ENCODE results near the gene LEFTY2. TPM values are rescaled to one million over a fixed set of nuclear protein-coding genes. Genes with fewer than 3 reads are reported as not detected.

Gene LEFTY2
- total and polyA plus RNA-seq, 2 donors (not counting 1 experiment from before 2014, with no cell fraction given) = 0.21 TPM; not detected in 1

DNA sequence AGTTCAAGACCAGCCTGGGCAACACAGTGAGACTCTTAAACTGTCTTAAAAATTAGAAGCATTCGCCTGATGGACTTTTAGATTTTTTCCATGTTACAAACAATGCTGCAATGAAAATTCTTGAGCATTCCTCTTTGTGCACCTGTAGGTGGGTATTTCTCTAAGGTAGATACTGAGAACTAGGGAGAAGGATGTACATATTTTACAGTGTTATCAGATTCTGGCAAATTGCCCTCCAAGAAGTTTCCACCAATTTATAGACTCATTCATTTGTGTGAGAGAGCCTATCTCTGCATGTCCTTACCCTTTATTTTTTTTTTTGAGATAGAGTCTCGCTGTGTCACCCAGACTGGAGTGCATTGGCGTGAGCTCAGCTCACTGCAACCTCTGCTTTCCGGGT lies 12.3 kb upstream of the LEFTY2 start:
- Histone ChIP-seq H3K4me1 (ENCODE audit: control insufficient read depth in 2 of 2, insufficient read depth in 2 of 2, low read length in 2 of 2) (no peaks in the 10 kb centered on the region), H3K9me3 (ENCODE audit: control extremely low read depth in 1 of 3, control insufficient read depth in 2 of 3, insufficient read depth in 1 of 3, low read length in 2 of 3) (no peaks in the 10 kb centered on the region), H3K36me3 (replicated peaks in 1 of 2; ENCODE audit: control extremely low read depth in 1 of 2, control insufficient read depth in 1 of 2, extremely low read depth in 1 of 2, insufficient read depth in 2 of 2, low read length in 1 of 2) (no peaks in the 10 kb centered on the region), H3K9ac (ENCODE audit: low read length) (no peak overlapping the region), H3K4me3 (ENCODE audit: control extremely low read depth in 1 of 5, extremely low read depth in 1 of 5, insufficient read depth in 1 of 5, low read depth in 2 of 5, low read length in 4 of 5) (no peak overlapping the region), H3K79me2 (ENCODE audit: control insufficient read depth, insufficient read depth, low read length) (no peaks in the 10 kb centered on the region), H3K4me2 (replicated peaks; ENCODE audit: low read depth, low read length, poor library complexity, severe bottlenecking) (no peak overlapping the region), H3K27ac (ENCODE audit: low read length in 2 of 2) (no peak overlapping the region), H4K20me1 (ENCODE audit: control insufficient read depth, insufficient read depth, low read length, poor library complexity, severe bottlenecking) (no peaks in the 10 kb centered on the region), H3K27me3 (replicated peaks in 1 of 4; ENCODE audit: control extremely low read depth in 1 of 4, control insufficient read depth in 3 of 4, insufficient read depth in 4 of 4, low read length in 3 of 4) (peaks cover 0 to 24% (median 6%) of the 10 kb centered on the region in 4 experiments), H2AFZ (ENCODE audit: insufficient read depth, low read depth, low read length, poor library complexity, severe bottlenecking) (no peak overlapping the region)
- H3K4me3 Mint-ChIP-seq = no peak overlapping the region
- ChIA-PET POLR2A (no interaction called here), CTCF (no interaction called here)
- no peak for ATAC-seq (ENCODE audit: low read depth)
- no peaks in the 10 kb centered on the region for H3K9me3 Mint-ChIP-seq (ENCODE audit: insufficient read depth)
- TF ChIP-seq, protein P1, sequence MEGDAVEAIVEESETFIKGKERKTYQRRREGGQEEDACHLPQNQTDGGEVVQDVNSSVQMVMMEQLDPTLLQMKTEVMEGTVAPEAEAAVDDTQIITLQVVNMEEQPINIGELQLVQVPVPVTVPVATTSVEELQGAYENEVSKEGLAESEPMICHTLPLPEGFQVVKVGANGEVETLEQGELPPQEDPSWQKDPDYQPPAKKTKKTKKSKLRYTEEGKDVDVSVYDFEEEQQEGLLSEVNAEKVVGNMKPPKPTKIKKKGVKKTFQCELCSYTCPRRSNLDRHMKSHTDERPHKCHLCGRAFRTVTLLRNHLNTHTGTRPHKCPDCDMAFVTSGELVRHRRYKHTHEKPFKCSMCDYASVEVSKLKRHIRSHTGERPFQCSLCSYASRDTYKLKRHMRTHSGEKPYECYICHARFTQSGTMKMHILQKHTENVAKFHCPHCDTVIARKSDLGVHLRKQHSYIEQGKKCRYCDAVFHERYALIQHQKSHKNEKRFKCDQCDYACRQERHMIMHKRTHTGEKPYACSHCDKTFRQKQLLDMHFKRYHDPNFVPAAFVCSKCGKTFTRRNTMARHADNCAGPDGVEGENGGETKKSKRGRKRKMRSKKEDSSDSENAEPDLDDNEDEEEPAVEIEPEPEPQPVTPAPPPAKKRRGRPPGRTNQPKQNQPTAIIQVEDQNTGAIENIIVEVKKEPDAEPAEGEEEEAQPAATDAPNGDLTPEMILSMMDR (IDR thresholded peaks at IDR 0.05) = no peak
- TF ChIP-seq EZH2 (IDR thresholded peaks at IDR 0.05; ENCODE audit: borderline replicate concordance, insufficient read depth, low read depth, low read length, poor library complexity, severe bottlenecking) = no peak
- H3K4me1 Mint-ChIP-seq = no peaks in the 10 kb centered on the region
- no peak for DNase-seq
- H3K27ac Mint-ChIP-seq = no peak overlapping the region
- H3K27me3 Mint-ChIP-seq = peaks cover 35% of the 10 kb centered on the region
- intact Hi-C loops (cut with micrococcal nuclease) = no loop called here
- no CpG with 5 or more reads among the region's 4 CpGs for WGBS (ENCODE audit: insufficient coverage)

DNA sequence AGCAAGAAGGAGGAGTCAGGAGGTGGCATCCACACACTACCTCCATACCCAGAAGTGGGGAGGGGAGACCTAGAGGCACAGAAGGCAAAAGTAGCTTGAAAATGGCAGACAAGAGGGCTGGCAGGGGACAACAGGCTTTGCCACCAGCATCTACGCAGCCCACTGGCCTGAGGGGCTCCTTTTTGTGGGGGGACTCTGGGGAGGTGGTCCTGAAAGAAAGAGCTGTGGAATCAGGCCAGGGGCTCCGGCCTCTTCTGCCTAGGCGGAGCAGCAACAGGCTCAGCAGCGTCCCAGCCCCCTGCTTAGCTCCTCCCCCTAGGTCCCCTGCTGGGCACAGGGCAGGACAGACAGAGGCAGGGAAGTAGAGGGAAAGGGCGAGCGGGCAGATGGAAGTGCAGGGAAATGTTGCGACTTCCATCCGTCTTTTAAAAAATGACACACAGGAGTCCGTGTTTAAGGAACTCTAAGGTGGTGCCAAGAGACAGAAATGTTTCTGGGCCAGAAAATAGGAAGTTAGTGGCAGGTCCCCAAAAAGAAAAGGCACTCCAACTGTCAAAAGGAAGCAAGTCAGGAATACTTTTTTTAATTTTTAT lies 10.0 kb upstream of the LEFTY2 start:
- ATAC-seq (ENCODE audit: low read depth) (no peak), DNase-seq (no peak)
- H3K27me3 Mint-ChIP-seq = peaks cover 44% of the 10 kb centered on the region
- Histone ChIP-seq H3K79me2 (ENCODE audit: control insufficient read depth, insufficient read depth, low read length) (no peaks in the 10 kb centered on the region), H3K36me3 (replicated peaks in 1 of 2; ENCODE audit: control extremely low read depth in 1 of 2, control insufficient read depth in 1 of 2, extremely low read depth in 1 of 2, insufficient read depth in 2 of 2, low read length in 1 of 2) (no peaks in the 10 kb centered on the region), H3K27me3 (replicated peaks in 1 of 4; ENCODE audit: control extremely low read depth in 1 of 4, control insufficient read depth in 3 of 4, insufficient read depth in 4 of 4, low read length in 3 of 4) (peaks cover 0 to 29% (median 6%) of the 10 kb centered on the region in 4 experiments), H3K9me3 (ENCODE audit: control extremely low read depth in 1 of 3, control insufficient read depth in 2 of 3, insufficient read depth in 1 of 3, low read length in 2 of 3) (no peaks in the 10 kb centered on the region), H3K4me2 (replicated peaks; ENCODE audit: low read depth, low read length, poor library complexity, severe bottlenecking) (no peak overlapping the region), H3K27ac (ENCODE audit: low read length in 2 of 2) (no peak overlapping the region), H4K20me1 (ENCODE audit: control insufficient read depth, insufficient read depth, low read length, poor library complexity, severe bottlenecking) (no peaks in the 10 kb centered on the region), H2AFZ (ENCODE audit: insufficient read depth, low read depth, low read length, poor library complexity, severe bottlenecking) (no peak overlapping the region), H3K4me3 (ENCODE audit: control extremely low read depth in 1 of 5, extremely low read depth in 1 of 5, insufficient read depth in 1 of 5, low read depth in 2 of 5, low read length in 4 of 5) (no peak overlapping the region), H3K4me1 (ENCODE audit: control insufficient read depth in 2 of 2, insufficient read depth in 2 of 2, low read length in 2 of 2) (no peaks in the 10 kb centered on the region), H3K9ac (ENCODE audit: low read length) (no peak overlapping the region)
- intact Hi-C loops (cut with micrococcal nuclease) = no loop called here
- no peaks in the 10 kb centered on the region for H3K4me1 Mint-ChIP-seq
- H3K9me3 Mint-ChIP-seq (ENCODE audit: insufficient read depth) = no peaks in the 10 kb centered on the region
- CTCF ChIA-PET = interaction anchor here (0.6 kb wide), 2 partner anchors 237 to 296 kb away, joined by 3 read pairs; no protein-coding TSS in a partner anchor
- TF ChIP-seq, protein P1 (IDR thresholded peaks at IDR 0.05) = no peak
- TF ChIP-seq EZH2 (IDR thresholded peaks at IDR 0.05; ENCODE audit: borderline replicate concordance, insufficient read depth, low read depth, low read length, poor library complexity, severe bottlenecking) = no peak
- no peak overlapping the region for H3K4me3 Mint-ChIP-seq
- 45% methylated on average over 8 of the region's 9 CpGs for WGBS (ENCODE audit: insufficient coverage)
- POLR2A ChIA-PET = no interaction called here
- no peak overlapping the region for H3K27ac Mint-ChIP-seq
